ENCODE results near the gene SNTG2.

DNA sequence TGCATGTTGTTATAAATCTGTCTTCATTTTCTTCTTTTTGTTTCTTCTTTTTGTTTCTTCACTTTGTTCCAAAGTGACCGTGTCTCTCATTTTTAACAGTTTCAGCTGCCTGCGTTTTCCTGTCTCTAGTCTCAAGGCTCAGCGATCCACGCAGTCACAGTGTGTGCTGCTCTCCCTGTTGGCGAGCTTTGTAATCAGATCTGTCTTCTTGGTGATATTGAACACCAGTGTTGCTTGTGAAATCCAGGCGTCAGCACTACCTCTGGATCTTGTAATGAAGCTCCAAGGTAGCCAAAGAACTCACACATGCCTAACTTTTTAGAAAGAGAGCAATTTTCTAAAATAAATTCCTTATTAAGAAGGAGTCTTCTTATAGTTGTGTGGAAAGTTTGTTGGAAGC, 13.2 kb downstream of the SNTG2 start:
- TF ChIP-seq, protein P1, sequence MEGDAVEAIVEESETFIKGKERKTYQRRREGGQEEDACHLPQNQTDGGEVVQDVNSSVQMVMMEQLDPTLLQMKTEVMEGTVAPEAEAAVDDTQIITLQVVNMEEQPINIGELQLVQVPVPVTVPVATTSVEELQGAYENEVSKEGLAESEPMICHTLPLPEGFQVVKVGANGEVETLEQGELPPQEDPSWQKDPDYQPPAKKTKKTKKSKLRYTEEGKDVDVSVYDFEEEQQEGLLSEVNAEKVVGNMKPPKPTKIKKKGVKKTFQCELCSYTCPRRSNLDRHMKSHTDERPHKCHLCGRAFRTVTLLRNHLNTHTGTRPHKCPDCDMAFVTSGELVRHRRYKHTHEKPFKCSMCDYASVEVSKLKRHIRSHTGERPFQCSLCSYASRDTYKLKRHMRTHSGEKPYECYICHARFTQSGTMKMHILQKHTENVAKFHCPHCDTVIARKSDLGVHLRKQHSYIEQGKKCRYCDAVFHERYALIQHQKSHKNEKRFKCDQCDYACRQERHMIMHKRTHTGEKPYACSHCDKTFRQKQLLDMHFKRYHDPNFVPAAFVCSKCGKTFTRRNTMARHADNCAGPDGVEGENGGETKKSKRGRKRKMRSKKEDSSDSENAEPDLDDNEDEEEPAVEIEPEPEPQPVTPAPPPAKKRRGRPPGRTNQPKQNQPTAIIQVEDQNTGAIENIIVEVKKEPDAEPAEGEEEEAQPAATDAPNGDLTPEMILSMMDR (IDR thresholded peaks at IDR 0.05; ENCODE audit: low read depth, low read length, poor library complexity, severe bottlenecking): no peak
- no peak for TF ChIP-seq EZH2phosphoT487 (IDR thresholded peaks at IDR 0.05; ENCODE audit: borderline replicate concordance, low read length)

All from DOHH2 (cell line).